Kidney tubule cell (primary cell): ENCODE measurements around the gene DGCR2.
"Not testable (repeated sequence)": the region's sequence is repeated elsewhere in the genome, so short reads cannot be mapped to it uniquely, and the experiment has no call there.

Source experiments
- DNase-seq: peaks from one replicate; pipeline ENCODE4 v3.0.0-alpha.2; 2018; ENCODE audit warnings: low spot score

DGCR2 gene

GRCh38 chr22:19003508-19003907 is 118.7 kb downstream of the DGCR2 start:
- DNase-seq = peak; percentile 22

GRCh38 chr22:19002684-19003038 is 119.6 kb downstream of the DGCR2 start:
- DNase-seq = no peak

- DNase-seq = no peak
Measured at GRCh38 chr22:19001204-19001603, 121.0 kb downstream of the DGCR2 start.

GRCh38 chr22:19000106-19000505 is 122.1 kb downstream of the DGCR2 start:
- not testable (repeated sequence) for DNase-seq

- DNase-seq = no peak
Measured at GRCh38 chr22:18999416-18999815, 122.8 kb downstream of the DGCR2 start.

GRCh38 chr22:18999008-18999407 is 123.2 kb downstream of the DGCR2 start:
- DNase-seq = no peak

- no peak for DNase-seq
Measured at GRCh38 chr22:18997925-18998315, 124.3 kb downstream of the DGCR2 start.

GRCh38 chr22:18997306-18997924 is 124.8 kb downstream of the DGCR2 start:
- DNase-seq = no peak

- DNase-seq = no peak
Measured at GRCh38 chr22:18996376-18996900, 125.8 kb downstream of the DGCR2 start.

GRCh38 chr22:18995327-18995711 is 126.9 kb downstream of the DGCR2 start:
- no peak for DNase-seq

GRCh38 chr22:18994701-18995326 is 127.4 kb downstream of the DGCR2 start:
- peak; percentile 63 for DNase-seq

- no peak for DNase-seq
Measured at GRCh38 chr22:18994056-18994455, 128.2 kb downstream of the DGCR2 start.

- no peak for DNase-seq
Measured at GRCh38 chr22:18992543-18993198, 129.5 kb downstream of the DGCR2 start.

- DNase-seq = no peak
Measured at GRCh38 chr22:18991821-18992442, 130.3 kb downstream of the DGCR2 start.

- no peak for DNase-seq
Measured at GRCh38 chr22:18991138-18991432, 131.1 kb downstream of the DGCR2 start.

GRCh38 chr22:18990355-18991137 is 131.7 kb downstream of the DGCR2 start:
- DNase-seq = no peak

GRCh38 chr22:18988958-18989357 is 133.3 kb downstream of the DGCR2 start:
- no peak for DNase-seq

GRCh38 chr22:18987765-18988164 is 134.4 kb downstream of the DGCR2 start:
- DNase-seq = peak; percentile 28

GRCh38 chr22:18987114-18987513 is 135.1 kb downstream of the DGCR2 start:
- not testable (repeated sequence) for DNase-seq
